Tibial nerve (tissue), 4 donors: ENCODE measurements around the gene ZDHHC23. TPM values are rescaled to one million over a fixed set of nuclear protein-coding genes. Genes with fewer than 3 reads are reported as not detected.

Source experiments
- DNase-seq, 2 donors: peaks; one replicate each; pipeline ENCODE4 v3.0.0-alpha.2; 2019; ENCODE audit warnings: low spot score in 2 of 2
- H3K27ac ChIP-seq, 4 donors: fragments of 200-600 bp; sonication (generic) in 3 of 4; one replicate each; pipeline ENCODE4 v1.5.1; 2017 to 2019; ENCODE audit warnings: mild to moderate bottlenecking in 1 of 4
- H3K27me3 ChIP-seq, 2 donors: fragments of 200-600 bp; sonication (generic) in 1 of 2; one replicate each; pipeline versions ENCODE4 v1.5.1 to v1.6.0; 2017 to 2019
- H3K36me3 ChIP-seq, 3 donors: fragments of 200-600 bp; sonication (generic); one replicate each; pipeline ENCODE4 v1.5.1; 2018 to 2019
- H3K4me1 ChIP-seq, 4 donors: fragments of 200-600 bp; sonication (generic) in 3 of 4; one replicate each; pipeline ENCODE4 v1.5.1; 2017 to 2019
- H3K4me3 ChIP-seq, 4 donors: fragments of 200-600 bp; sonication (generic) in 3 of 4; one replicate each; pipeline ENCODE4 v1.5.1; 2017 to 2019; ENCODE audit warnings: mild to moderate bottlenecking in 1 of 4, moderate library complexity in 1 of 4
- H3K9me3 ChIP-seq, 4 donors: fragments of 200-600 bp; sonication (generic) in 3 of 4; one replicate each; pipeline ENCODE4 v1.5.1; 2017 to 2019
- CTCF ChIP-seq, 5 experiments: fragments of 200-600 bp in 3 of 5; fragments of 450-650 bp in 2 of 5; sonication (generic) in 3 of 5; IDR thresholded peaks; one replicate each; pipeline ENCODE4 v1.5.1; 2016 to 2019; ENCODE audit warnings: antibody characterized with exemption in 5 of 5, mild to moderate bottlenecking in 3 of 5, moderate library complexity in 2 of 5
- EP300 ChIP-seq, 2 donors: sonication (generic); formaldehyde crosslinking; IDR thresholded peaks; one replicate each; pipeline ENCODE4 v1.6.1; 2017; ENCODE audit warnings: antibody characterized with exemption in 2 of 2, mild to moderate bottlenecking in 1 of 2
- POLR2A ChIP-seq, 2 donors: fragments of 450-650 bp; IDR thresholded peaks; one replicate each; pipeline ENCODE4 v1.6.1; 2017; ENCODE audit warnings: antibody characterized with exemption in 2 of 2, mild to moderate bottlenecking in 2 of 2, moderate library complexity in 2 of 2
- WGBS, 2 donors: methylation state at CpG; one replicate each; pipeline ENCODE4 v1.1.5; 2018; 5-methylcytosine and 5-hydroxymethylcytosine counted together
- total RNA-seq, 4 donors: library from RNA; depleted of rRNA; stranded (reverse); fragments of >200 nt; gene quantifications; one replicate each; pipeline ENCODE4 v1.1.0, GENCODE V29; 2016

ZDHHC23 gene
- total RNA-seq, 4 donors from 2014 or later: 2.3 to 4.5 (median 3.2) TPM

GRCh38 chr3:113968986-113969385 lies 21.2 kb downstream of the ZDHHC23 start:
- peaks cover 0 to 16% (median 8%) of the 10 kb centered on the region in 4 donors for H3K9me3 ChIP-seq
- H3K27ac ChIP-seq: no peak overlapping the region
- H3K36me3 ChIP-seq: peaks cover 0 to 16% (median 0%) of the 10 kb centered on the region in 3 donors
- TF ChIP-seq POLR2A (IDR thresholded peaks at IDR 0.05) (no peak), EP300 (IDR thresholded peaks at IDR 0.05) (no peak), CTCF (IDR thresholded peaks at IDR 0.05) (no peak)
- H3K4me3 ChIP-seq: no peak overlapping the region
- WGBS, 2 donors: 42 to 43% methylated on average over 2 of the region's 2 CpGs
- H3K27me3 ChIP-seq: no peaks in the 10 kb centered on the region
- no peak for DNase-seq
- H3K4me1 ChIP-seq: no peaks in the 10 kb centered on the region

GRCh38 chr3:113977822-113978221 lies 30.0 kb downstream of the ZDHHC23 start:
- DNase-seq: no peak
- peaks cover 0 to 63% (median 3%) of the 10 kb centered on the region in 3 donors for H3K36me3 ChIP-seq
- H3K4me1 ChIP-seq: no peaks in the 10 kb centered on the region
- no peak for TF ChIP-seq POLR2A (IDR thresholded peaks at IDR 0.05)
- no peak for TF ChIP-seq CTCF (IDR thresholded peaks at IDR 0.05)
- no peak for TF ChIP-seq EP300 (IDR thresholded peaks at IDR 0.05)
- H3K27ac ChIP-seq: no peak overlapping the region
- H3K9me3 ChIP-seq: peaks cover 0 to 18% (median 7%) of the 10 kb centered on the region in 4 donors
- 82 to 84% methylated on average over 4 of the region's 4 CpGs for WGBS, 2 donors
- no peak overlapping the region for H3K4me3 ChIP-seq
- no peaks in the 10 kb centered on the region for H3K27me3 ChIP-seq

- Histone ChIP-seq H3K27ac (no peak overlapping the region), H3K36me3 (peaks cover 0 to 74% (median 3%) of the 10 kb centered on the region in 3 donors), H3K9me3 (no peaks in the 10 kb centered on the region), H3K4me1 (no peaks in the 10 kb centered on the region), H3K27me3 (no peaks in the 10 kb centered on the region), H3K4me3 (no peak overlapping the region)
- WGBS, 2 donors: 81 to 91% methylated on average over 1 of the region's 1 CpG
- DNase-seq: no peak
- TF ChIP-seq EP300 (IDR thresholded peaks at IDR 0.05): no peak
- TF ChIP-seq POLR2A (IDR thresholded peaks at IDR 0.05): no peak
- no peak for TF ChIP-seq CTCF (IDR thresholded peaks at IDR 0.05)
These were observed 32.1 kb downstream of the ZDHHC23 start for GRCh38 chr3:113979916-113980315.

GRCh38 chr3:113981803-113982202 lies 34.0 kb downstream of the ZDHHC23 start:
- Histone ChIP-seq H3K27me3 (no peaks in the 10 kb centered on the region), H3K36me3 (peaks cover 0 to 74% (median 3%) of the 10 kb centered on the region in 3 donors), H3K27ac (no peak overlapping the region), H3K4me3 (no peak overlapping the region), H3K9me3 (peaks cover 0 to 4% (median 0%) of the 10 kb centered on the region in 4 donors), H3K4me1 (no peaks in the 10 kb centered on the region)
- no peak for DNase-seq
- TF ChIP-seq EP300 (IDR thresholded peaks at IDR 0.05) (no peak), POLR2A (IDR thresholded peaks at IDR 0.05) (no peak), CTCF (IDR thresholded peaks at IDR 0.05) (no peak)

- WGBS, 2 donors: 93 to 95% methylated on average over 3 of the region's 3 CpGs
- no peak for TF ChIP-seq POLR2A (IDR thresholded peaks at IDR 0.05)
- TF ChIP-seq EP300 (IDR thresholded peaks at IDR 0.05): no peak
- no peak for TF ChIP-seq CTCF (IDR thresholded peaks at IDR 0.05)
- Histone ChIP-seq H3K4me1 (no peaks in the 10 kb centered on the region), H3K9me3 (peaks cover 0 to 4% (median 0%) of the 10 kb centered on the region in 4 donors), H3K4me3 (no peak overlapping the region), H3K27me3 (no peaks in the 10 kb centered on the region), H3K36me3 (peaks cover 0 to 69% (median 3%) of the 10 kb centered on the region in 3 donors), H3K27ac (no peak overlapping the region)
- DNase-seq: no peak
These were observed 35.7 kb downstream of the ZDHHC23 start for GRCh38 chr3:113983544-113983943.
